Activated CD8-positive, alpha-beta memory T cell treated with anti-CD3 and anti-CD28 coated beads for 36 hours (primary cell): ENCODE measurements around the gene FAIM2. TPM values are rescaled to one million over a fixed set of nuclear protein-coding genes. Genes with fewer than 3 reads are reported as not detected.
"Not testable (repeated sequence)": the region's sequence is repeated elsewhere in the genome, so short reads cannot be mapped to it uniquely, and the experiment has no call there.

ENCODE experiments used
- CTCF ChIA-PET: fragments of 350-600 bp; sonication (Branson Sonifier 250); formaldehyde crosslinking; loops from one replicate; lab custom pipeline; 2021; ENCODE audit warnings: antibody characterized with exemption; lab: Charles Lee
- POLR2A ChIA-PET: fragments of 350-600 bp; sonication (Branson Sonifier 250); formaldehyde crosslinking; loops from one replicate; lab custom pipeline; 2021; ENCODE audit warnings: antibody characterized with exemption; lab: Charles Lee
- total RNA-seq, 2 experiments: library from RNA; stranded (reverse); gene quantifications; one replicate each; pipeline ENCODE4 v1.2.3, GENCODE V29; 2021

FAIM2 gene
- total RNA-seq, 2 experiments from 2014 or later, result 0.23 to 1.0 TPM

DNA sequence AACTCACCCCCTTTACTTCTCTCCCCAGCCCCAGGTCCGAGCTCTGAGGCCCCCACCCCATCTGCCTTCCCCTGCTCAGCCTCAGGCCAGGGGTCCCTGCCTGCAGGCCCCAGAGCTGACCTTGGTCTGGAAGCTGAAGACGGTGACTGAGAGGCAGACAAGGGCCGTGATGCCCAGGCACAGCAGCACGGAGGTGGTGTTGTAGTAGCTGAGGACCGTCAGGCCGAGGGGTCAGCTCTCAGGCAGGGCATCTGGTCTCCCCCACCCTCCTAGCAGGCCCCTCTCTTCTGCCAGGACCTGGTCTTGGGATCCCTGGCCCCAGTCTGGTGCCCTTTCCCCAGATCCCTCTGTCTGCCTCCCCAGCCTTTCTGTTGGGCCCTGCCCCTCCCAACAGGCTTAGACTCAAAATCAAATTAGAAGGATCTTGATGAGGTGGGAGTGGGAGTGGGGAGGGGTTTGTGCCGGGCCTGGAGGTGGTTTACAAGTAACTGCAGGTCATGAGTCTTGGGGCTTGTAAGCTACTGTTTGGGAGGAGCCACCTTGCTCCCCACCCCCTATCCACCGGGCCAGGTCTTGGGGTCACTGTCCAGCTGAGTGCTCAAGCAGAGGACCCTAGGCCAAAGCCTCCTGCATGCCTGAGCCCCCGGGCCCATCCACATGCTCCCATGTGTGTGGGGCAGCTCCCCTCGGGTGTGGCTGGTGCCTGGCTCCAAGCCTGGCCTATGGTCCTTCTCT is 14.2 kb downstream of the FAIM2 start:
- ChIA-PET CTCF (no interaction called here), POLR2A (no interaction called here)

- ChIA-PET POLR2A (no interaction called here), CTCF (interaction anchor here (1.1 kb wide), 1 partner anchor 147 kb away, joined by 5 read pairs; the partner anchor contains the start of gene TMBIM6)
These were observed 15.1 kb downstream of the FAIM2 start for GRCh38 chr12:49888461-49889151.

DNA sequence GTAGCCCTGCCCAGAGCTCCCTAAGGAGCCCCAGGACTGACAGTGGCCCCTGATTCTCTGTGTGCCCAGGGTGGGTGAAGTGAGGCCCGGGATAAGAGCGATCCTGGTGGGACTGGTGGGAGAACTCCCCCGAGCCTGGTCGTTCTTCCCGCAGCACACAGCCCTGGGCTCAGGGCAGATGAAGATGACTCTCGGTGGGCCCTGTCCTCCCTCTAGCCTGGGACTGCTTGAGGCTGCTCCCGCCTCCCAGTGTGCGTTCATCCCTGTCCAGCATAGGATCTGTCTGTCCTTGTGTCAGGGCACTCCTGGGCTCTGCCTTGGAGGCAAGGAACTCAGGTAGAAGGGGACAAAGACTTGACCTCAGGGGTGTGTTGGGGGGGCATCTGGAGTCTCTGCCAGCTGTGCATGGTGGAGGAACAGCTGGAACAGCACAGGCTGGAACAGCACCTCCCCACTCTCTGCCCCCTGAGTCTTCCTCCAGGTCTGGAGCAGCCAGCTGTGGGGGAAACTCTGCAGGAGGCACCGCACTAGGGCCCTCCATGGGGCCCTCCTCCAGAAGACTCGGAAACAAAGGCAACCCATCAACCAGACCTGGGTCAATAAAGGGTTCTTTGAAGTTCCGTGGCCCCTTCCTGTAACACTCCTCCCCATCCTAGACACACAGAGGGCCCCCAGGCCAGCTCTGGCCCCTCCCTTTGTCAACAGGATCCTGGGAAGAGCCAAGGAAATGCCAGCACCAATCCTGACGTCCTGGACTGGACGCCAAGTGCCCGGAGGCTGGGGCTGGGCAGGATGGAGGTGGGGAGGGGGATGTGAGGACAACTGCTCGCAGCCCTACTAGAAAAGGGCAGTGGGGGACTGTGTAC is 15.9 kb downstream of the FAIM2 start:
- ChIA-PET POLR2A (no interaction called here), CTCF (interaction anchor here (1.1 kb wide), 1 partner anchor 146 kb away, joined by 5 read pairs; the partner anchor contains the start of gene TMBIM6)

DNA sequence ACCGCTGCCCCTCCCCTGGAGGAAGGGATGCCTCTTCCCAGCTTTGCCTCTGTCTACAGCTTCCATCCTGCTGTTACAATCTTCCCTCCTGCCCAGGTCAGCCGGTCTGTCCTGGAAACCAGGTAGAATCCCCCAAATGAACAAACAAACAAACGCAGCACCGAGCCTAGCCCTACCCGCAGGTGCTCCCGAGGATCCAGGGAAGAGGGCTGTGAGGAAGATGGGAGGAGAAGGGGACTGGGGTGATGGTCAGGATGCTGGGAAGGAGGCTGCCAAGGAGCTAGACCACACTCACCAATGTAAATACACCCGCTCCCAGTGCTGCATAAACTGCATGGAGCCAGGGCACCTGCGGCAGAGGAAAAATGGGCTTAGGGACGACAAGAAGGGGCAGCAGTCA is 16.6 kb downstream of the FAIM2 start:
- CTCF ChIA-PET, result no interaction called here

GRCh38 chr12:49885663-49886461 is 17.8 kb downstream of the FAIM2 start:
- CTCF ChIA-PET, result interaction anchor here (0.6 kb wide), 2 partner anchors 160 to 633 kb away, joined by 3 to 4 read pairs; no protein-coding TSS in a partner anchor

More for the DNA sequence above, 16.6 kb downstream of the FAIM2 start:
- POLR2A ChIA-PET, result no interaction called here

DNA sequence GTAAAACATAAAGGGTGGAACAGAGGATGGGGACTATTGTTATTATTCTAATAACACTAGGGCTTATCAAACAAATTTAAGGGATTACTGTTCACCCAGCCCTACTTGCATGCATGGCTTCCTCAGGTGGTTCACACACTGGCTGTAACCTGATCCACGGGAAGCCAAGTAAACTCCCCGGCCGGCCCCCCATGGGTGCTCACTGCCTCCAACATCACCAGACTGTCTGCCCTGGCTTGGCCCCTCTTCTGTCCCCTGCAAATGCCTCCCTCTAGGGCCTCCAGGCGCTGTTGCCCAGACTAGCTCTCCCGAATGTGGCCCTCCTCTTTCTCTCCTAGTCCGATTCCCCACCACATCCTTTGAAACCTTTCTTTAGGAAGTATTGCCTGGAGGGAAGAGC is 18.6 kb downstream of the FAIM2 start:
- CTCF ChIA-PET, result no interaction called here
- POLR2A ChIA-PET, result no interaction called here

More at GRCh38 chr12:49885663-49886461, 17.8 kb downstream of the FAIM2 start:
- POLR2A ChIA-PET, result interaction anchor here (0.6 kb wide), 1 partner anchor 247 kb away, joined by 4 read pairs; no protein-coding TSS in a partner anchor

GRCh38 chr12:49882851-49883464 is 20.7 kb downstream of the FAIM2 start:
- ChIA-PET CTCF (no interaction called here), POLR2A (no interaction called here)

DNA sequence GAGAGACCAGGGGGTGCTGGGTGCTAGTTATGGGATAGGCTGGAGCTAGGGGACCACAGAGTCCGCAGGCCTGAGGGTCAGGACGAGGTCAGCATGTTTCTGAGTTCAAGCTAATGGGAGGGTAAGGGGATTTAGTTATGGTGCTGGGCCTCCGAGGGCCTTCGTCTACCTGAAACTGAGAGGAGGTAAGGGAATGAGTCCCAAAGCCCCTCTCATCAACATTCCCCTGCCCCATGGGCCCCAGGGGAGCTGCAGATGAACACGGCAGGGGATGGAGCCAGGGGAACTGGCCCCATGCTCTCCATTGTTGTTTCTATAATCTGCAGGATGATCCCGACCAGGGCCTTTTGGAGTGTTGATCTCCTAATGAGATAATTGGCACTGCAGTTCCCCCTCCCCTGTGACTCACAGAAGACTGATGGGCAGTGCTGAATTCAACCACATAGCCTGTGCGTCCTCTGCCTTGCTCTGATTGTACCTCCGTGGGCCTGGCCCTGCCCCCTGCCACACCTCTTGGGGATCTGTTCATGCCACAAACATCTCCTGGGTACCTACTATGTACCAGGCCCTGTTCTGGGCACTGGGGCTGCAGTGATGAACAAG is 21.4 kb downstream of the FAIM2 start:
- ChIA-PET POLR2A (interaction anchor here (0.5 kb wide), 1 partner anchor 116 kb away, joined by 4 read pairs; no protein-coding TSS in a partner anchor), CTCF (no interaction called here)

DNA sequence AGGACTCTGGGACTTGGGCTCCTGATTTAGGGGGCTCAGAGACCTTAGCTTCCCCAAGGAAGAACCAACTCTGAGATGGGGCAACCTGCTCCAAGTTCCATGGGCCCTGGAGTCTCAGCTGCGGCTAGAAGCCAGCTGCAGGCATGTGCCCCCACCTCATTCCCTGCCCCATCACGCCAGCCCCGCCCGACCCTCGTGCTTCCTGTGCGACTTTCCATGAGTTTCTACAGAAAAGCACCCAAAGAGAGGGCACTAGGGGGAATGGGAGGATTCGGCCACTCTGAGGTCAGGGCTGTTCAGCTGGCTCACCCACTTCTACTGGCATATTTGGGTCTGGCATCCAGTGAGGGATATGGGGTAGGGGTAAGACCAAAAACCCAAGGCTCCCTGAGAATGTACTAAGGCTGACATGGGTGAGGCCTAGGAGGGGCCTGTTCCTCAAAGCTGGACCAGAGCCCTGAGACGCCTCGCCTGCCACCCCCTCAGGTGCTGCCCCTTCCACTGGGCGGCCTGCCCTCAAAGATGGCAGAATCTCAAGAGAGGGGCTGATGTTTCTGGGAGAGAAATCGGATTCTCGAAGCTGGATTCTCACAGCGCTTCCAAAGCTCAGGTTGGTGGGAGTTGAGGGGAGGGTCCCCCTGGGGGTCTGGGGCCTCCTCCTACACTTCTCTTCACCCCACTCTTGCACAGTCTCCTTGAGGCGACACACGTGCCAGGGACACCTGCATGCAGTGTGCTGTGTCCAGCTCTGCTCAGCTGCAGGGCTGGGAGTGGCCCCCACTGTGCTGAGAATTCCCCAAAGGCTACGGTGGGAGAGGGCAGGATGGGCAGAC is 22.1 kb downstream of the FAIM2 start:
- CTCF ChIA-PET, result interaction anchor here (0.5 to 1.0 kb wide), 3 partner anchors 31 to 821 kb away, joined by 3 read pairs; no protein-coding TSS in a partner anchor

GRCh38 chr12:49880756-49881414 is 22.8 kb downstream of the FAIM2 start:
- CTCF ChIA-PET, result interaction anchor here (0.6 to 1.0 kb wide), 2 partner anchors 30 to 469 kb away, joined by 3 read pairs; no protein-coding TSS in a partner anchor
- POLR2A ChIA-PET, result no interaction called here

More for the DNA sequence above, 22.1 kb downstream of the FAIM2 start:
- POLR2A ChIA-PET, result interaction anchor here (0.5 kb wide), 1 partner anchor 115 kb away, joined by 4 read pairs; no protein-coding TSS in a partner anchor

GRCh38 chr12:49879065-49879464 is 24.6 kb downstream of the FAIM2 start:
- CTCF ChIA-PET, POLR2A ChIA-PET: not testable (repeated sequence)

- POLR2A ChIA-PET, result no interaction called here
- CTCF ChIA-PET, result no interaction called here
These were observed 25.7 kb downstream of the FAIM2 start for GRCh38 chr12:49878021-49878420.

DNA sequence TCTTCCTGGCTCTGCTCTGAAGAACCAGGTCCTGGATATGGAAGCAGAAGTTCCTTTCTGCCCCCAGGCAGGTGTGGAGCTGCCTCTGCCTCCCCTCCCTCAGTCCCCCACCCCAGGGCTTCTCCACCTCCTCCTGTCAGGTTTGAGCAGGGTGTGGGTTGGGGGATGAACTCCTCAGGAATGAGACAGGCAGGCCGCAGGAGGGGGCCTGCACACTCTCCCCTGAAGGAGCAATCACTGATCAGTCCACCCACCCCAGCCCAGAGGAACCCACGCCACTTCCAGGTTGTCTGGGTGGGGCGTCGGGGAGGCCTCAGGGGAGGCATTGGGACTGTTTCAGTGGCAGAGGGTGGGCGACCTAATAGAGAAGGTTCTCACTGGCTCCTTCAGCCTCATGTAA is 26.6 kb downstream of the FAIM2 start:
- ChIA-PET CTCF (no interaction called here), POLR2A (no interaction called here)

- POLR2A ChIA-PET, result no interaction called here
- CTCF ChIA-PET, result no interaction called here
These were observed 27.6 kb downstream of the FAIM2 start for GRCh38 chr12:49876070-49876469.

- ChIA-PET CTCF (no interaction called here), POLR2A (no interaction called here)
These were observed 28.5 kb downstream of the FAIM2 start for GRCh38 chr12:49875115-49875720.
